ENCODE results near the gene FOXC2.

Gene FOXC2

DNA sequence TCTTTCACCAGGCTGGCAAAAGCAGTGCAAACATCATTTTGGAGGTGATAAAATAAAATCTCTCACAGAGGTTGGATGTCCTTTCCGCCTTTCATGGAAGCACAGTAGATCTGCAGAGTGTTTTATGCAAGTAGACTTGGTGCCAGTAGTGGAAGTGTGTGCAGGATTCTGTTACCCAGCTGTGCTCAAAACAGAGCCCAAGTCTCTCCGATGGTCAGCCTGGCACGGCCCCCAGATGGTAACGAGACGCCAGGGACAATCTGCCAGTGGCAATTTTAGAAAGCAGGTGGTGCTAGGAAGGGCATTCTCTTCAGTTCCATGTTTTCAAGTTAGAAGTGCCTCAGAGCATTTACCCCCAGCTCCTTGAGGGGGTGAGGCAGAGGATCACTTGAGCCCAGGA lies 10.1 kb upstream of the FOXC2 start:
- DNase-seq (ENCODE audit: low read depth), result no peak

GRCh38 chr16:86557587-86557986 lies 9.0 kb upstream of the FOXC2 start:
- DNase-seq (ENCODE audit: low read depth), result no peak

GRCh38 chr16:86558355-86559193 lies 8.1 kb upstream of the FOXC2 start:
- no peak for DNase-seq (ENCODE audit: low read depth)

DNA sequence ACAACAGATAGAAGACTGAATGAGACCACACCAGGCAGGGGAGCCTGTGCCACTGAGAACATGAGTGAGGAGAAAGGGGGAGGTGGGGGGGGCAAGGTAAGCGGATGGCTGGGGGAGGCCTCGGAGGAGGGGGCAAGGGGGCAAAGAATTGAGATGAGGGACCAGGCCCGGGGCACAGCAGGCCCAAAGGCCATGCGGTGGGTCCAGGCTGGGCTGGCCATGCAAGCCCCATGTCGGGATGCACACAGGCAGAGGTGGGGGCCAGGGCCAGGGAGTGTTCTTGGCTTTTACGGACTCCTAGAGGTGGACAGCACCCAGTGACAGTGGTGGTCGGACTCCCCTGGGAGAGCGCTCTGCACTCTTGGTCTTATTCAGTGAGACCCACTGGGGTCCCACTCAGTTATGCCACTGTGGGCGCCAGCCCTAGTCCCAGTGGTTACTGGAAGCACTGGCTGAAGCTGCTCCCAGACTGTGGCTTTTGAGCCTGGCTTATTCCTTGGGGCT lies 6.8 kb upstream of the FOXC2 start:
- no peak for DNase-seq (ENCODE audit: low read depth)

DNA sequence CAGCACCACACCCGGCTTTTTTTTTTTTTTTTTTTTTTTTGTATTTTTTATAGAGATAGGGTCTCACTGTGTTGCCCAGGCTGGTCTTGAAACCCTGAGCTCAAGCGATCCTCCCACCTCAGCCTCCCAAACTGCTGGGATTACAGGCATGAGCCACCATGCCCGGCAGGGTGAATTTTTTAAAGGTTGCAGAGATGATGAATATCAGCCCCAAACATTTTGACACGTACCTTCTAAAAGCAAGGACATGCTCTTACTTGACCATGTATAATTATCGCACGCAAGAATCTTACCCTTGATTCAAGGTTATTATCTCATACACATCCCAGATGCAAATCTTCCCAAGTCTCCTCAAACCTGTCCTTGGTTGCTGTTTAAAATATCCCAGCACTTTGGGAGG lies 4.3 kb upstream of the FOXC2 start:
- DNase-seq (ENCODE audit: low read depth), result no peak

- DNase-seq (ENCODE audit: low read depth), result peak; percentile 77
Observed at GRCh38 chr16:86563469-86564345, 2.9 kb upstream of the FOXC2 start.

- no peak for DNase-seq (ENCODE audit: low read depth)
Observed at GRCh38 chr16:86565181-86565631, 1.4 kb upstream of the FOXC2 start.

- DNase-seq (ENCODE audit: low read depth), result no peak
Observed at GRCh38 chr16:86565644-86566511, 751 bp upstream of the FOXC2 start.

DNA sequence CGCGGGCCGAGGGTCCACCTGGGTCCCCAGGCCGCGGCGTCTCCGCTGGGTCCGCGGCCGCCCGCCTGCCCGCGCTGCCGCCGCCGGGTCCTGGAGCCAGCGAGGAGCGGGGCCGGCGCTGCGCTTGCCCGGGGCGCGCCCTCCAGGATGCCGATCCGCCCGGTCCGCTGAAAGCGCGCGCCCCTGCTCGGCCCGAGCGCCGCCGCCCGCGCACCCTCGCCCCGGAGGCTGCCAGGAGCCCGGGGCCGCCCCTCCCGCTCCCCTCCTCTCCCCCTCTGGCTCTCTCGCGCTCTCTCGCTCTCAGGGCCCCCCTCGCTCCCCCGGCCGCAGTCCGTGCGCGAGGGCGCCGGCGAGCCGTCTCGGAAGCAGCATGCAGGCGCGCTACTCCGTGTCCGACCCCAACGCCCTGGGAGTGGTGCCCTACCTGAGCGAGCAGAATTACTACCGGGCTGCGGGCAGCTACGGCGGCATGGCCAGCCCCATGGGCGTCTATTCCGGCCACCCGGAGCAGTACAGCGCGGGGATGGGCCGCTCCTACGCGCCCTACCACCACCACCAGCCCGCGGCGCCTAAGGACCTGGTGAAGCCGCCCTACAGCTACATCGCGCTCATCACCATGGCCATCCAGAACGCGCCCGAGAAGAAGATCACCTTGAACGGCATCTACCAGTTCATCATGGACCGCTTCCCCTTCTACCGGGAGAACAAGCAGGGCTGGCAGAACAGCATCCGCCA lies 504 bp downstream of the FOXC2 start:
- DNase-seq (ENCODE audit: low read depth), result no peak

DNA sequence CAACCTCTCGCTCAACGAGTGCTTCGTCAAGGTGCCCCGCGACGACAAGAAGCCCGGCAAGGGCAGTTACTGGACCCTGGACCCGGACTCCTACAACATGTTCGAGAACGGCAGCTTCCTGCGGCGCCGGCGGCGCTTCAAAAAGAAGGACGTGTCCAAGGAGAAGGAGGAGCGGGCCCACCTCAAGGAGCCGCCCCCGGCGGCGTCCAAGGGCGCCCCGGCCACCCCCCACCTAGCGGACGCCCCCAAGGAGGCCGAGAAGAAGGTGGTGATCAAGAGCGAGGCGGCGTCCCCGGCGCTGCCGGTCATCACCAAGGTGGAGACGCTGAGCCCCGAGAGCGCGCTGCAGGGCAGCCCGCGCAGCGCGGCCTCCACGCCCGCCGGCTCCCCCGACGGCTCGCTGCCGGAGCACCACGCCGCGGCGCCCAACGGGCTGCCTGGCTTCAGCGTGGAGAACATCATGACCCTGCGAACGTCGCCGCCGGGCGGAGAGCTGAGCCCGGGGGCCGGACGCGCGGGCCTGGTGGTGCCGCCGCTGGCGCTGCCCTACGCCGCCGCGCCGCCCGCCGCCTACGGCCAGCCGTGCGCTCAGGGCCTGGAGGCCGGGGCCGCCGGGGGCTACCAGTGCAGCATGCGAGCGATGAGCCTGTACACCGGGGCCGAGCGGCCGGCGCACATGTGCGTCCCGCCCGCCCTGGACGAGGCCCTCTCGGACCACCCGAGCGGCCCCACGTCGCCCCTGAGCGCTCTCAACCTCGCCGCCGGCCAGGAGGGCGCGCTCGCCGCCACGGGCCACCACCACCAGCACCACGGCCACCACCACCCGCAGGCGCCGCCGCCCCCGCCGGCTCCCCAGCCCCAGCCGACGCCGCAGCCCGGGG lies 1.3 kb downstream of the FOXC2 start:
- DNase-seq (ENCODE audit: low read depth), result no peak

- DNase-seq (ENCODE audit: low read depth), result no peak
Observed at GRCh38 chr16:86568677-86569623, 2.3 kb downstream of the FOXC2 start.

DNA sequence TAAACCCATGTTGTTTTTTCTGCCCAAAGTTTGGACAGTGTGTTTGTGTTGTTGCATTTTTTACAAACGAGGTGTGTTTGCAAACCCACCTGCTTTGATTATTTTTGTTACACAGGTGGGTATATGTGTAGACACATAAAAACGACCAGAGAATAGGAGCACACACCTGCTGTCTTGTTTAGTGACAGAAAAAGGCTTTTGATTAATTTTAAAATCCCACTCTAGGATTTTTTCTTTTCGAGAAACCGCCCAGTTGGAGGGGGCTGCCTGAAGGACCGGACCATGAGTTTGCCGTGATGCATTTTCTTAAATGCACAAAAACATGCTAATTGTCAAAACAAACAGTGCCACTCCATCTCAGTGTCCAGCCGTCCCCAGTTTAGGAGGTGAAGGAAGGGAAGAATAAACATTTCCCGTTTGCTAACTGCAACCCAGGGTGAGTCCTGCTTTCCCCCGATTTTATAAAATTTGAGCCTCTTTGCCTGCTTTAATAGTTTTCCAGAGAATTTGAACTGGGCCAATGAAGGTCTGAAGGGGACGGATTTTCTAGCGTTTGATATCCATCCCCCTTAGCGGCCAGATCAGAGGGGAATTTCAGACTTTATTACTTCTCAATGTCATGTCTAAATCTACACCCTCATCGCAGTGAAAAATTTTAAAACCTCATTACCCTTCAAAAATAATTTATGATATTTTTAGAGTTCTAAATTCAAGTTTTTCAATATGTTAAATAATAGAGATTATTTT lies 3.2 kb downstream of the FOXC2 start:
- no peak for DNase-seq (ENCODE audit: low read depth)

DNA sequence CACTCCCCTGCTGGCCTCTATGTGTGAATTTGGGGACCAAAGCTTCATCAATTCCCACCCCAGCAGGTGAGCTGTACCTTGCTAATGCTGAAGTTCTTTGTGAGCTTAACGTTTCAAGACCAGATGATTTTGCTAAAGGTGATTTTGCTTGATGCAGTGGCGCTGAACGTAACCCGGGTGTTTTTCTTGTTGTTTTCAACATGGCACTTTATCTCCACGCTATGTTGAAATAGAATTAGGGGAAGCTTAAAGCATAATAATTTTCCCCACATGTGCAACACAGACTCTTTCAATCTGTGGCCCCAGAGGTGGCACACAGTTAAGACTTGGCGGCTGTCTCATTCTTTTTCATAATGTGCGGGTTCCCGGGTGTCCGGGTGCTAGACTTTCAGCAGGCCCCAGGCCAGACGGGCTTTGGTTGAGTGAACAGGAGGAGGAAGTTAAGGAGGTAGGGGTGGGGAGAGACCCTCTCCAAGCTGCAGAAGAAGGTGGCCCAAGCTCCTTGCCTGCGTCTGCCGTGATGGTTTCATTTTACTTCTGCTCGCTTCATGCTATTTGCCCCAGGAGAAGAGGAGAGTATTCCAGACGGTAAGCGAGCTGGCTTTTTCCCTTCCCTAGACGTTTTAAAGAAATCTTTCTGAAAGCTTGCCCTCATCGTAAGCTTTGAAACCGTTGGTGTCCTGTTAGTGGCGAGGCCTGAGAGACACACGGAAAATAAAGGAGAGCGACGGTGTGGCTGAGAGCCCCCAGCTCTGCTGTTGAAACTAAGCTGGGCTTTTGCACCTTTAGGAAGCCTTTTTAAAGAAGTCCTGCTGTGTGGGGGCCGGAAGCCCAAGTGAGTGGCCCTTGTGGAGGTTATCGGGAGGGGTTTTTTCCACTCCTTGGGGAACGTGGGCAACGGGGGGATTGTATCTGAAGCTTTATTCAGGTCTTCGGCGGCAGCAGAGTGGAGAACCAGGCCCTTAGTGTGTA lies 4.2 kb downstream of the FOXC2 start:
- DNase-seq (ENCODE audit: low read depth), result no peak

GRCh38 chr16:86571530-86571915 lies 4.9 kb downstream of the FOXC2 start:
- DNase-seq (ENCODE audit: low read depth), result no peak

DNA sequence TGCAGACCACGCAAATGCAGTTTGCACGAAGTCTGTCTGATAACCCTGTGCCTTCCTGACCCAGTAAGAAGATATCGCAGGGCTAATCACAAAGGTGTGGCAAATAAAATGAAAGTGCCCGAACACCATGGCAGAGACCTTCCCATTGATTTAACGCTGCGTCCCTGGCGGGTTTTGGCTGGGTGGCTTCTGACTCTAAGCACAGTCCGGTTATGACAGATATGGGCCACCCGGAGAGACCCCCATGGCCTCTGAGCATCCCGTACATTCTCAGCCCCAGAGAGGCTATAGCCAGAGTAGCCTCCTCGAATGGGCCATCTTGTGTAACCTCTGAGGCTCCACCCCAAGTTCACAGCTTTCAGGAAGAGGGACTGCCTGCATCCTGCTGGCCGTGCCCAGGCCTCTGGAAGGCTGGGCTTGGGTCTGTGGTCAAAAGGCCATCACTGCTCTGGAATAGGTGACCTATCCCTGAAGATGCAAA lies 5.5 kb downstream of the FOXC2 start:
- no peak for DNase-seq (ENCODE audit: low read depth)

GRCh38 chr16:86572606-86573005 lies 6.0 kb downstream of the FOXC2 start:
- DNase-seq (ENCODE audit: low read depth), result no peak

DNA sequence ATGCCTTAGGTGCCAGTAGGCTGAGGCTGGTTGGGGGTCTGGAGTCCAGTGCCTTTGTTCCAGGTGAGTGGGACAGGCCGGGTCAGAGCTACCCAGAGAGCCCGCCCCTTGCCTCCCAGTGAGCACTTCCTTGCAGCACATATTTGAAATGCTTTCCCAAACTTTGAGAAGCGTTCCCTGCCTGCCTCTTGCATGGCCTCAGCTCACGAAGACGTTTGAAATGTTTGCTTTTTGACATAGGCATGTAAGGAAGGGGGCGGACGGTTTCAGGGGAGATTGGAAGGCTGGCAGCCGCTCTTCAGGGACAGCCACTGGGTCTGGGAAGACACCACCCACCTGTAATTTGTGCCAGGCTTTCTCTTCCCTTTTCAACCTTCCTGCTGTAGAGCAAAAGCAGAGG lies 6.6 kb downstream of the FOXC2 start:
- no peak for DNase-seq (ENCODE audit: low read depth)

Data from stromal cell of bone marrow (primary cell).